D721Med (cell line): Measurements from ENCODE around the gene JMJD6.

ENCODE experiments used
- DNase-seq: peaks from one replicate; pipeline ENCODE4 v3.0.0; 2011; ENCODE audit warnings: low spot score; ENCODE audit not compliant: insufficient read length
- FAIRE-seq: peaks from 2 replicates; lab custom pipeline; 2011; peaks lifted over from hg19 to GRCh38; lab: Jason Lieb, UNC
- TF ChIP-seq, protein P1 (sequence below): IDR thresholded peaks from 2 replicates; pipeline ENCODE4 v1.5.1; 2012; ENCODE audit warnings: mild to moderate bottlenecking, control low read depth; ENCODE audit not compliant: insufficient read depth; ENCODE audit errors: missing control alignments

Gene JMJD6

DNA sequence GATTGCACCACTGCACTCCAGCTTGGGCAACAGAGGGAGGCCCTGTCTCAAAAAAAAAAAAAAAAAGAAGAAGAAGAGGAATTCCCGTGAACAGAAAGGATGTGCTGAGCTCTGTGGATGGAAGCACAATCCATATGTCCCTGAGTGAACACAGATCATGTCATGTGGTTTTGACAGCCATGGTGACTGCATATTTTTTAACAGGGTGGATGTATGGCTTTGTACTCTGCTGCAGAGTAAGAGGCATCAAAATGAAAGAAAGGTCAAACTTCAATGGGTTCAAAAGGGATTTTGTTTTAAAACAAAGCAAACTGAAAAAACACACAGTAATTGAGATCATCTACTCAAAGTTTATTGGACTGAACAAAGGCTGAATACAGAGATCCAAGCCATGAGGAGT, 47.2 kb downstream of the JMJD6 start:
- TF ChIP-seq, protein P1, sequence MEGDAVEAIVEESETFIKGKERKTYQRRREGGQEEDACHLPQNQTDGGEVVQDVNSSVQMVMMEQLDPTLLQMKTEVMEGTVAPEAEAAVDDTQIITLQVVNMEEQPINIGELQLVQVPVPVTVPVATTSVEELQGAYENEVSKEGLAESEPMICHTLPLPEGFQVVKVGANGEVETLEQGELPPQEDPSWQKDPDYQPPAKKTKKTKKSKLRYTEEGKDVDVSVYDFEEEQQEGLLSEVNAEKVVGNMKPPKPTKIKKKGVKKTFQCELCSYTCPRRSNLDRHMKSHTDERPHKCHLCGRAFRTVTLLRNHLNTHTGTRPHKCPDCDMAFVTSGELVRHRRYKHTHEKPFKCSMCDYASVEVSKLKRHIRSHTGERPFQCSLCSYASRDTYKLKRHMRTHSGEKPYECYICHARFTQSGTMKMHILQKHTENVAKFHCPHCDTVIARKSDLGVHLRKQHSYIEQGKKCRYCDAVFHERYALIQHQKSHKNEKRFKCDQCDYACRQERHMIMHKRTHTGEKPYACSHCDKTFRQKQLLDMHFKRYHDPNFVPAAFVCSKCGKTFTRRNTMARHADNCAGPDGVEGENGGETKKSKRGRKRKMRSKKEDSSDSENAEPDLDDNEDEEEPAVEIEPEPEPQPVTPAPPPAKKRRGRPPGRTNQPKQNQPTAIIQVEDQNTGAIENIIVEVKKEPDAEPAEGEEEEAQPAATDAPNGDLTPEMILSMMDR, result no peak

DNA sequence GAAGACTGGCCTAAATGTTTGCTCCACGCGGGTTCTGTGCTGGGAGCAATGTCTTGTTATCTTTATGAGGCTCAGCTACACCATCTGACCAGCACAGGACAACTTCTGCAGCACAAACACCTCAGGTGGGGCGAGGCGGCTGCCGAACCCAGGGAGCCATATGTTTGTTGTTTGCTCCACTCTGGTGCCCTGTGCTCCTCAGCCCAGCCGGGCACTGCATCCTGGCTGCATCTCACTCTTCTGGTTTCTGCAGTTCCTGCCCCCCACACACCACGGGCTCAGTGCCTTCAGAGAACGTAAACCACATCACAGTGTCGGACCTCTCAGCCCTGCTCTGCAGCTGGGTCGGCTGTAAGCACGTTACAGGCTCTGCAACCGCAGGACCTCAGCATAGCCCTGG, 48.1 kb downstream of the JMJD6 start:
- FAIRE-seq (no peak), DNase-seq (no peak)
- TF ChIP-seq, protein P1, result no peak

More for the DNA sequence above, 47.2 kb downstream of the JMJD6 start:
- no peak for FAIRE-seq
- no peak for DNase-seq

DNA sequence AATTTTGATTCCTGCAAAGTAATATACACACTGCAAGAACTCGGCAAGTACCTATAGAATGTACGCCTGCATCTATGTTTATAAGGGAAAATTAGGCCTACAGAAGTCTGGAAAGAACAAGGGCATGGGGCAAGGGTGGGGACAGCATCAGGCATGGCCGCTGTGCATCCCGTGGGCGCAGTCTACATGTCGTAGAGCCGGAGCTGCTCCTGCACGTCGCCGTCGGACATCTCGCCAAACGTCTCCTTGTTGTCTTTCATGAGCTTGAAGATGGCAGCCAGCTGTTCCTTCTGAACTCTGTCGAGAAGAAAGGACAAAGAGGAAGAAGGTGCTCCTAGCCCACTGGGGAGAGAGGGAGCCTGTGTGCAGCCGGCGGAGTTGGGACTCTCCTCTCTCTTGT, 49.0 kb downstream of the JMJD6 start:
- TF ChIP-seq, protein P1, result no peak
- FAIRE-seq (no peak), DNase-seq (no peak)

DNA sequence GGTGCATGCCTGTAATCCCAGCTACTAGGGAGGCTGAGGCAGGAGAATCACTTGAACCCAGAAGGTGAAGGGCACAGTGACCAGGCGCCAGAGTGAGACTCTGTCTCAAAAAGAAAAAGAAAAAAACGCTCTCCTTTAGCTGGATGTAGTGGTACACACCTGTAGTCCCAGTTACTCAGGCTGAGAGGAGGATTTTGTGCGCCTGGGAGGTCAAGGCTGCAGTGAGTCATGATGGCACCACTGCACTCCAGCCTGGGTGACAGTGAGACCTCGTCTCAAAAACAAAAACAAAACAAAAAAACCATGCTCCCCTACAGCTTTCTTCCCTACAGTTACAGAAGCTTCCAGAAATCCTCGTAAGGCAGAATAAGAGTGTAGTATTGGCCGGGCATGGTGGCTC, 49.8 kb downstream of the JMJD6 start:
- TF ChIP-seq, protein P1, result no peak
- DNase-seq, result no peak
- no peak for FAIRE-seq

DNA sequence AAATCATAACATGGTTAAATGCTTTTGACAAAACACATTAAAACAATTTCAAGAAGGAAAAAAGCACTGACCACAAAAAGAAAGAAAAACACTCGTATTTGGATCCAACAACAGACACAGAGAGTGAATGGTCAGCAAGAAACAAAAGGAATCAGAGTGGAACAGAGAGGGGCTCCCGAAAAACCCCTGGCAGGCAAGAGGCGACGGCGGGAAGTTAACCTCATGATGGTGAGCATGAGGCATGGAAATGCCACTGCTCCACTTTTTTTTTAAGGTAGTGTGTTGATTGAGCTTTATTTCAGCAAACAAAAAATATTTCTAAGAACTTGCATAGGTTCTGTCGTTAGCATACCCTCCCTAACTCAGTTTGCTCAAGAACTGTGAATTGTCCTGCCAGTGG, 50.8 kb downstream of the JMJD6 start:
- FAIRE-seq, result no peak
- TF ChIP-seq, protein P1, result no peak
- DNase-seq, result no peak

DNA sequence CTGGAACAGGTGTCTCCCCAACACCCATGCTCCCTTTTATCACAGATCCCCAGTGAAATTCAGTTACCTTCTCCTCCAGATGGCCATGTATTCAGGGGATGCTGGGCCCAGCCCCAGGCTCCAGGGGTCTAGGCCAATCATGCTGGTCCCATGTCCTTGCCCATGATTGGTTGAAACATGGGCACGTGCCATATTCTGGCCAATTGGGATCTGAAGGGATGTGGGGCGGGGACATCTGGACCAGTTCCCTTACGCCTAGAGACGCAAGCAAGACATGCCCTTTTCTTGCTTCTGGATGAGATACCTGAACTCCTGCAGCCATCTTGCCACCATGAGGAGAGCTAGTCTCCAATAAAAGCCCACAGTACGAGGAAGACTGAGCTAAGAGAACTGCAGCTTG, 51.8 kb downstream of the JMJD6 start:
- FAIRE-seq, result no peak
- DNase-seq, result no peak

DNA sequence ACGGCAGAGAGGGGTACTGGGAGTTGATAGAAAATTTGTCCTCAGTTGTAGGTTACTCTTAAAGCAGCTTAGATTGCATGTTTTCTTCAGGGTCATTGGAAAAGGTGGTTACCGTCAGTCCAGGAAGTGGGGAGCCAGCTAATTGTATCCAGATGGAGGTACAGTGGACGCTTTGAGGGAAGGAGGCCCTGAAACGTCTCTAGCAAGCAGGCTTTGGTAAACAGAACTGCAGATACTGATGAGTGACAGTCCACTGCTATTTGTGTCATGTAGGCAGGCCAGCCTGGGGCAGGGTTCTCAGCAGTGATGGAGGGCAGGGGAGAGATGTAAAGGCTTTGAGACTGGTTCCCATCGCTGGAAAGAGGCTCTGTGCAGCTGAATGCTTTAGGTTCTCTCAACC, 52.7 kb downstream of the JMJD6 start:
- FAIRE-seq (no peak), DNase-seq (no peak)
- TF ChIP-seq, protein P1, result no peak

More for the DNA sequence above, 51.8 kb downstream of the JMJD6 start:
- TF ChIP-seq, protein P1, result no peak
